NB4 (cell line): ENCODE data around the gene ENPP3.

Source experiments
- CTCF ChIP-seq: IDR thresholded peaks from one replicate; pipeline ENCODE4 v1.5.1; 2012; ENCODE audit warnings: low read depth, low read length
- MYC ChIP-seq: IDR thresholded peaks from 2 replicates; pipeline ENCODE4 v1.6.1; 2011; ENCODE audit warnings: low read depth, low read length
- POLR2A ChIP-seq: IDR thresholded peaks from 2 replicates; pipeline ENCODE4 v1.6.1; 2011; ENCODE audit warnings: mild to moderate bottlenecking; ENCODE audit not compliant: insufficient read length; ENCODE audit errors: extremely low read depth

GRCh38 chr6:131683479-131683878, 46.4 kb downstream of the ENPP3 start:
- no peak for TF ChIP-seq CTCF
- no peak for TF ChIP-seq POLR2A
- TF ChIP-seq MYC, result no peak
